Brain microvascular endothelial cell (primary cell): ENCODE measurements around the gene STEAP3.

ENCODE experiments used
- DNase-seq: peaks from one replicate; pipeline ENCODE4 v3.0.0-alpha.2; 2020
- H3K27ac ChIP-seq: fragments of 250-450 bp; sonication (Bioruptor Pico); 2 replicates; pipeline ENCODE4 v1.5.1; 2020; ENCODE audit warnings: mild to moderate bottlenecking, moderate library complexity
- H3K27me3 ChIP-seq: fragments of 250-450 bp; sonication (Bioruptor Pico); replicated peaks from 2 replicates; pipeline ENCODE4 v1.5.1; 2020; ENCODE audit warnings: mild to moderate bottlenecking
- H3K36me3 ChIP-seq: fragments of 250-450 bp; sonication (Bioruptor Pico); replicated peaks from 2 replicates; pipeline ENCODE4 v1.5.1; 2020; ENCODE audit warnings: mild to moderate bottlenecking
- H3K4me3 ChIP-seq: 2 replicates; pipeline ENCODE4 v1.5.1; 2011; ENCODE audit warnings: low read depth, mild to moderate bottlenecking, control low read depth, low read length, moderate library complexity
- CTCF ChIP-seq: IDR thresholded peaks from 2 replicates; pipeline ENCODE4 v1.5.1; 2011; ENCODE audit warnings: low read depth, mild to moderate bottlenecking, moderate library complexity, low read length, control low read depth, inconsistent platforms; ENCODE audit errors: missing control alignments
- in situ Hi-C: cut with HindIII; loops from 2 replicates; pipeline ENCODE4 v1.10.0; 2017; ENCODE audit warnings: low sequenced_read_pairs, low pct_ligation_motif_present

STEAP3 gene

GRCh38 chr2:119241205-119241532 lies 17.5 kb downstream of the STEAP3 start:
- H3K36me3 ChIP-seq: peaks cover 6% of the 10 kb centered on the region
- DNase-seq: no peak
- no peaks in the 10 kb centered on the region for H3K27me3 ChIP-seq
- no peak for TF ChIP-seq CTCF
- no peak overlapping the region for H3K27ac ChIP-seq
- no peak overlapping the region for H3K4me3 ChIP-seq
- in situ Hi-C loops: no loop called here

- in situ Hi-C loops: no loop called here
- no peak overlapping the region for H3K4me3 ChIP-seq
- no peak for DNase-seq
- no peaks in the 10 kb centered on the region for H3K27me3 ChIP-seq
- peaks cover 6% of the 10 kb centered on the region for H3K36me3 ChIP-seq
- H3K27ac ChIP-seq: no peak overlapping the region
- no peak for TF ChIP-seq CTCF
Observed at GRCh38 chr2:119242276-119243119, 18.9 kb downstream of the STEAP3 start.

GRCh38 chr2:119243621-119244020 lies 20.0 kb downstream of the STEAP3 start:
- Histone ChIP-seq H3K4me3 (no peak overlapping the region), H3K36me3 (peaks cover 6% of the 10 kb centered on the region), H3K27ac (no peak overlapping the region), H3K27me3 (no peaks in the 10 kb centered on the region)
- TF ChIP-seq CTCF: no peak
- in situ Hi-C loops: no loop called here
- no peak for DNase-seq

- no peak for TF ChIP-seq CTCF
- no peak overlapping the region for H3K4me3 ChIP-seq
- in situ Hi-C loops: no loop called here
- no peak overlapping the region for H3K27ac ChIP-seq
- DNase-seq: no peak
- no peaks in the 10 kb centered on the region for H3K27me3 ChIP-seq
- peaks cover 6% of the 10 kb centered on the region for H3K36me3 ChIP-seq
Observed at GRCh38 chr2:119245076-119245840, 21.6 kb downstream of the STEAP3 start.

- H3K27ac ChIP-seq: no peak overlapping the region
- no peak for DNase-seq
- in situ Hi-C loops: no loop called here
- H3K27me3 ChIP-seq: no peaks in the 10 kb centered on the region
- peaks cover 6% of the 10 kb centered on the region for H3K36me3 ChIP-seq
- H3K4me3 ChIP-seq: no peak overlapping the region
- no peak for TF ChIP-seq CTCF
Observed at GRCh38 chr2:119245841-119246230, 22.2 kb downstream of the STEAP3 start.
